Measurements from ENCODE around the gene STBD1.

DNA sequence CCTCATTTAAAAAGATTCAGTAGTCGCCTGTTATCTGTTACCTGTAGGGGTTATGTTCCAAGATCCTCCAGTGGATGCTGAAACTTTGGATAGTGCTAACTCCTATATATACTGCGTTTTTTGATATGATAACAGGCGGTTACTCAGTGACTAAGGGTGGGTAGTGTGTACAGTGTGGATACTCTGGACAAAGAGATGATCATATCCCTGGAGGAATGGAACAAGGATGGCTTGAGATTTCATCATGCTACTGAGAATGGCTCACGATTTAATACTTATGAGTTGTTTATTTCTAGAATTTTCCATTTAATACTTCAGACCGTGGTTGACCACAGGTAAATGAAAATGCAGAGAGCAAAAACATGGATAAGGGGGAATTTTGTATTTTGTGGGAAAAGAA, 33.5 kb upstream of the STBD1 start:
- TF ChIP-seq, protein P1, sequence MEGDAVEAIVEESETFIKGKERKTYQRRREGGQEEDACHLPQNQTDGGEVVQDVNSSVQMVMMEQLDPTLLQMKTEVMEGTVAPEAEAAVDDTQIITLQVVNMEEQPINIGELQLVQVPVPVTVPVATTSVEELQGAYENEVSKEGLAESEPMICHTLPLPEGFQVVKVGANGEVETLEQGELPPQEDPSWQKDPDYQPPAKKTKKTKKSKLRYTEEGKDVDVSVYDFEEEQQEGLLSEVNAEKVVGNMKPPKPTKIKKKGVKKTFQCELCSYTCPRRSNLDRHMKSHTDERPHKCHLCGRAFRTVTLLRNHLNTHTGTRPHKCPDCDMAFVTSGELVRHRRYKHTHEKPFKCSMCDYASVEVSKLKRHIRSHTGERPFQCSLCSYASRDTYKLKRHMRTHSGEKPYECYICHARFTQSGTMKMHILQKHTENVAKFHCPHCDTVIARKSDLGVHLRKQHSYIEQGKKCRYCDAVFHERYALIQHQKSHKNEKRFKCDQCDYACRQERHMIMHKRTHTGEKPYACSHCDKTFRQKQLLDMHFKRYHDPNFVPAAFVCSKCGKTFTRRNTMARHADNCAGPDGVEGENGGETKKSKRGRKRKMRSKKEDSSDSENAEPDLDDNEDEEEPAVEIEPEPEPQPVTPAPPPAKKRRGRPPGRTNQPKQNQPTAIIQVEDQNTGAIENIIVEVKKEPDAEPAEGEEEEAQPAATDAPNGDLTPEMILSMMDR (IDR thresholded peaks at IDR 0.05), result no peak
- TF ChIP-seq POLR2A (IDR thresholded peaks at IDR 0.05), result no peak

Data from thyroid gland (tissue), 4 donors.